HepG2 (cell line): Measurements from ENCODE around the gene DPP6.

Experiments used
- EZH2 ChIP-seq: conservative IDR thresholded peaks from 2 replicates; pipeline ENCODE4 v1.6.1; 2012; ENCODE audit warnings: mild to moderate bottlenecking, low read depth, low read length, moderate library complexity
- MXI1 ChIP-seq: IDR thresholded peaks from 3 replicates; pipeline ENCODE4 v1.6.1; 2012; ENCODE audit warnings: low read depth, low read length, inconsistent platforms, borderline replicate concordance
- NFYB ChIP-seq: sonication (generic); formaldehyde crosslinking; IDR thresholded peaks from 2 replicates; pipeline ENCODE4 v1.4.0; 2020; ENCODE audit warnings: missing genetic modification reagents
- TAF1 ChIP-seq: sonication (generic); formaldehyde crosslinking; IDR thresholded peaks from 2 replicates; pipeline ENCODE4 v1.4.0; 2020; ENCODE audit warnings: missing genetic modification reagents
- ZBTB20 ChIP-seq: sonication (generic); formaldehyde crosslinking; IDR thresholded peaks from 2 replicates; pipeline ENCODE4 v1.8.1; 2023; ENCODE audit warnings: missing genetic modification reagents, low read depth, mild to moderate bottlenecking, borderline replicate concordance
- ZNF333 ChIP-seq: sonication (generic); formaldehyde crosslinking; IDR thresholded peaks from 2 replicates; pipeline ENCODE4 v1.4.0; 2020; ENCODE audit warnings: mild to moderate bottlenecking, missing genetic modification reagents, borderline replicate concordance
- TF ChIP-seq, protein P1 (sequence below): sonication (generic); formaldehyde crosslinking; IDR thresholded peaks from 2 replicates; pipeline ENCODE4 v1.5.0; 2020; ENCODE audit warnings: mild to moderate bottlenecking, missing genetic modification reagents
- TF ChIP-seq, protein P2 (sequence below): sonication (generic); formaldehyde crosslinking; IDR thresholded peaks from 2 replicates; pipeline ENCODE4 v1.5.0; 2020; ENCODE audit warnings: mild to moderate bottlenecking, missing genetic modification reagents, moderate library complexity

DNA sequence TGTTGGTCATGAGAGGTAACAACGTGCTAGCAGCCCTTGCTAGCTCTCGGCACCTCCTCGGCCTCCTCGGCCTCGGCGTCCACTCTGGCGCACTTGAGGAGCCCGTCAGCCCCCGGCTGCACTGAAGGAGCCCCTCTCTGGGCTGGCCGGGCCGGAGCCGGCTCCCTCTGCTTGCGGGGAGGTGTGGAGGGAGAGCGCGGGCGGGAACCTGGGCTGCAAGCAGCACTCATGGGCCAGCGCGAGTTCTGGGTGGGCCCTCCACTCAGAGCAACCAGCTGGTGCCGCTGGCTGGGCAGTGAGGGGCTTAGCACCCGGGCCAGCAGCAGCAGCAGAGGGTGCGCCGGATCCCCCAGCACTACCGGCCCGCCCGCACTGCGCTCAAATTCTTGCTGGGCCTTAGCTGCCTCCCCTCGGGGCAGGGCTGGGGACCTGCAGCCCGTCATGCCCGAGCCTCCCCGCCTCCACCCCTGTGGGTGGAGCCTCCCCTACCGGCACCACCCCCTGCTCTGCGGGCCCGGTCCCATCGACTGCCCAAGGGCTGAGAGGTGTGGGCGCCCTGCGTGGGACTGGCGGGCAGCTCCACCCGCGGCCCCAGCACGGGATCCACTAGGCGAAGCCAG lies 854.6 kb downstream of the DPP6 start:
- TF ChIP-seq, protein P1, sequence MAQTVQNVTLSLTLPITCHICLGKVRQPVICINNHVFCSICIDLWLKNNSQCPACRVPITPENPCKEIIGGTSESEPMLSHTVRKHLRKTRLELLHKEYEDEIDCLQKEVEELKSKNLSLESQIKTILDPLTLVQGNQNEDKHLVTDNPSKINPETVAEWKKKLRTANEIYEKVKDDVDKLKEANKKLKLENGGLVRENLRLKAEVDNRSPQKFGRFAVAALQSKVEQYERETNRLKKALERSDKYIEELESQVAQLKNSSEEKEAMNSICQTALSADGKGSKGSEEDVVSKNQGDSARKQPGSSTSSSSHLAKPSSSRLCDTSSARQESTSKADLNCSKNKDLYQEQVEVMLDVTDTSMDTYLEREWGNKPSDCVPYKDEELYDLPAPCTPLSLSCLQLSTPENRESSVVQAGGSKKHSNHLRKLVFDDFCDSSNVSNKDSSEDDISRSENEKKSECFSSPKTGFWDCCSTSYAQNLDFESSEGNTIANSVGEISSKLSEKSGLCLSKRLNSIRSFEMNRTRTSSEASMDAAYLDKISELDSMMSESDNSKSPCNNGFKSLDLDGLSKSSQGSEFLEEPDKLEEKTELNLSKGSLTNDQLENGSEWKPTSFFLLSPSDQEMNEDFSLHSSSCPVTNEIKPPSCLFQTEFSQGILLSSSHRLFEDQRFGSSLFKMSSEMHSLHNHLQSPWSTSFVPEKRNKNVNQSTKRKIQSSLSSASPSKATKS (CRISPR knock-in tag), result no peak
- TF ChIP-seq TAF1 (CRISPR knock-in tag), result no peak
- TF ChIP-seq, protein P2, sequence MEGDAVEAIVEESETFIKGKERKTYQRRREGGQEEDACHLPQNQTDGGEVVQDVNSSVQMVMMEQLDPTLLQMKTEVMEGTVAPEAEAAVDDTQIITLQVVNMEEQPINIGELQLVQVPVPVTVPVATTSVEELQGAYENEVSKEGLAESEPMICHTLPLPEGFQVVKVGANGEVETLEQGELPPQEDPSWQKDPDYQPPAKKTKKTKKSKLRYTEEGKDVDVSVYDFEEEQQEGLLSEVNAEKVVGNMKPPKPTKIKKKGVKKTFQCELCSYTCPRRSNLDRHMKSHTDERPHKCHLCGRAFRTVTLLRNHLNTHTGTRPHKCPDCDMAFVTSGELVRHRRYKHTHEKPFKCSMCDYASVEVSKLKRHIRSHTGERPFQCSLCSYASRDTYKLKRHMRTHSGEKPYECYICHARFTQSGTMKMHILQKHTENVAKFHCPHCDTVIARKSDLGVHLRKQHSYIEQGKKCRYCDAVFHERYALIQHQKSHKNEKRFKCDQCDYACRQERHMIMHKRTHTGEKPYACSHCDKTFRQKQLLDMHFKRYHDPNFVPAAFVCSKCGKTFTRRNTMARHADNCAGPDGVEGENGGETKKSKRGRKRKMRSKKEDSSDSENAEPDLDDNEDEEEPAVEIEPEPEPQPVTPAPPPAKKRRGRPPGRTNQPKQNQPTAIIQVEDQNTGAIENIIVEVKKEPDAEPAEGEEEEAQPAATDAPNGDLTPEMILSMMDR, result no peak
- no peak for TF ChIP-seq MXI1
- TF ChIP-seq NFYB (CRISPR knock-in tag), result no peak
- no peak for TF ChIP-seq ZNF333 (CRISPR knock-in tag)
- no peak for TF ChIP-seq ZBTB20 (CRISPR knock-in tag)
- no peak for TF ChIP-seq EZH2
